ENCODE data around the gene N4BP3. TPM values are rescaled to one million over a fixed set of nuclear protein-coding genes. Genes with fewer than 3 reads are reported as not detected.

N4BP3 gene
- total RNA-seq, 1 donor from 2014 or later = 4.5 TPM

DNA sequence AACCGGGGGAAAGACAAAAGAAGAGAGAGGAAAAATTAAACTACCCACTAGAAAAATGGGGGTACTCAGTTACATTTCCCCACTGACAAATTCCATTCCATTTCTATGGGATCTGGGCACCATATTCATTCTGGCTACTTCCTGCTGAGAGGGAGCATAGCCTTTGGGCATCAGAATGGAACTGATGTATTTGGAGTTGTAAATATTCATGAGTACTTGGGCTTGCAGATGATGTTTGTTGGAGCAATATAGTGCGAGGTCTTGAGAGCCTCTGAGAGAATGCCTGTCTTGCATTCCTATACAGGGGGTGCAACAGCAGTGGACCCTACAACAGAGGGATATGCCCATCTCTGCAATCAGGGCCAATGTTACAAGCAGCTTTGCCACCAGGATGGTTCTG is 57.1 kb downstream of the N4BP3 start:
- Histone ChIP-seq H3K27me3 (ENCODE audit: control insufficient read depth, insufficient read depth, low read length) (peaks cover 6% of the 10 kb centered on the region), H3K4me3 (ENCODE audit: low read depth, low read length) (no peak overlapping the region), H3K36me3 (ENCODE audit: control insufficient read depth, insufficient read depth, low read length) (no peaks in the 10 kb centered on the region)
- TF ChIP-seq CTCF (IDR thresholded peaks at IDR 0.05; ENCODE audit: insufficient read depth, low read length, severe bottlenecking) = no peak
- DNase-seq (ENCODE audit: low read depth) (no peak), FAIRE-seq (no peak)

DNA sequence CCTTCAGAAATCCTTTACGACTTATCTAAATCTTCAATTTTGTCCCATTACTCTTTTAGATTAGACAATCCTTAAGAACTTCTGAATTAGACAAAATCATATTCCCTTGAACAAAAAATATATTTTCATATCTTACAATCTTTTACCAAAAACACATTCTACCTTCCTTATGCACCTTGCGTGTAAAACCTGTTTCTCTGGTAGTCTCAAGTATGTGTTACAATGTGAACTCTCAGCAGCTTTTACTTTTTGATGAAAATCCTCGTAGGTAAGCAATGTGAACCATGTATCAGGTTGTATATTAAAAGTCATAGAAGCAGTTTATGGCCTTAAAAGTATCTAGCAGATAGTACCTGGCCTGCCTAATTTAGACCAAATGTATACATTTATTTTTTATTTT is 61.1 kb downstream of the N4BP3 start:
- H3K36me3 ChIP-seq (ENCODE audit: control insufficient read depth, insufficient read depth, low read length) = no peaks in the 10 kb centered on the region
- H3K27me3 ChIP-seq (ENCODE audit: control insufficient read depth, insufficient read depth, low read length) = no peaks in the 10 kb centered on the region
- no peak for FAIRE-seq
- H3K4me3 ChIP-seq (ENCODE audit: low read depth, low read length) = no peak overlapping the region
- no peak for DNase-seq (ENCODE audit: low read depth)
- TF ChIP-seq CTCF (IDR thresholded peaks at IDR 0.05; ENCODE audit: insufficient read depth, low read length, severe bottlenecking) = no peak

Other genes starting within 250 kb of the N4BP3 start
- not detected in 2 replicates for gene PROP1, start 117.3 kb upstream of the N4BP3 start, total RNA-seq
- 42.9 and 46.5 TPM in 2 replicates for gene RMND5B, start 17.5 kb downstream of the N4BP3 start, total RNA-seq
- 133 and 161 TPM in 2 replicates for gene NHP2, start 40.4 kb downstream of the N4BP3 start, total RNA-seq
- not detected in 2 replicates for gene GMCL2, start 73.8 kb downstream of the N4BP3 start, total RNA-seq
- 67.4 and 71.3 TPM in 2 replicates for gene HNRNPAB, start 91.0 kb downstream of the N4BP3 start, total RNA-seq
- gene PHYKPL, start 119.3 kb downstream of the N4BP3 start, total RNA-seq = 29.2 and 40.6 TPM in 2 replicates